Muscle layer of duodenum (tissue), 2 donors: ENCODE data around the gene BPIFB3.

Experiments
- H3K27ac ChIP-seq: one replicate; pipeline ENCODE4 v1.7.0; 2013; ENCODE audit warnings: mild to moderate bottlenecking, low read length
- H3K27me3 ChIP-seq: one replicate; pipeline ENCODE4 v1.7.0; 2013; ENCODE audit warnings: low read depth, mild to moderate bottlenecking, control low read depth, low read length
- H3K36me3 ChIP-seq, 2 donors: one replicate each; pipeline ENCODE4 v1.7.0; 2013; ENCODE audit warnings: low read length in 2 of 2, control low read depth in 1 of 2, mild to moderate bottlenecking in 1 of 2; ENCODE audit not compliant: insufficient read depth in 2 of 2, control insufficient read depth in 1 of 2
- H3K4me1 ChIP-seq, 2 donors: one replicate each; pipeline ENCODE4 v1.7.0; 2013; ENCODE audit warnings: low read length in 2 of 2, mild to moderate bottlenecking in 2 of 2, control low read depth in 1 of 2, moderate library complexity in 1 of 2; ENCODE audit not compliant: insufficient read depth in 2 of 2, control insufficient read depth in 1 of 2
- H3K4me3 ChIP-seq, 2 donors: one replicate each; pipeline ENCODE4 v1.7.0; 2013; ENCODE audit warnings: low read length in 2 of 2, low read depth in 1 of 2, mild to moderate bottlenecking in 1 of 2
- H3K9me3 ChIP-seq, 2 donors: one replicate each; pipeline ENCODE4 v1.7.0; 2013; ENCODE audit warnings: low read length in 2 of 2, control low read depth in 1 of 2, mild to moderate bottlenecking in 1 of 2; ENCODE audit not compliant: control insufficient read depth in 1 of 2
- donor health status: healthy.

BPIFB3 gene

GRCh38 chr20:33026072-33026778 is 27.5 kb upstream of the BPIFB3 start:
- Histone ChIP-seq H3K36me3 (no peaks in the 10 kb centered on the region), H3K4me1 (no peaks in the 10 kb centered on the region), H3K27me3 (no peaks in the 10 kb centered on the region), H3K9me3 (no peaks in the 10 kb centered on the region), H3K27ac (no peak overlapping the region), H3K4me3 (no peak overlapping the region)

GRCh38 chr20:33026779-33027759 is 26.6 kb upstream of the BPIFB3 start:
- H3K36me3 ChIP-seq = no peaks in the 10 kb centered on the region
- no peak overlapping the region for H3K27ac ChIP-seq
- no peaks in the 10 kb centered on the region for H3K27me3 ChIP-seq
- H3K9me3 ChIP-seq = no peaks in the 10 kb centered on the region
- H3K4me3 ChIP-seq = no peak overlapping the region
- H3K4me1 ChIP-seq = no peaks in the 10 kb centered on the region

GRCh38 chr20:33027769-33028751 is 25.6 kb upstream of the BPIFB3 start:
- H3K27ac ChIP-seq = no peak overlapping the region

GRCh38 chr20:33028875-33029274 is 24.8 kb upstream of the BPIFB3 start:
- Histone ChIP-seq H3K4me1 (no peaks in the 10 kb centered on the region), H3K27me3 (no peaks in the 10 kb centered on the region), H3K36me3 (no peaks in the 10 kb centered on the region), H3K27ac (no peak overlapping the region), H3K4me3 (no peak overlapping the region), H3K9me3 (peaks cover 0 to 8% of the 10 kb centered on the region in 2 donors)

More at GRCh38 chr20:33027769-33028751, 25.6 kb upstream of the BPIFB3 start:
- H3K4me1 ChIP-seq = no peaks in the 10 kb centered on the region
- H3K27me3 ChIP-seq = no peaks in the 10 kb centered on the region
- peaks cover 0 to 4% of the 10 kb centered on the region in 2 donors for H3K9me3 ChIP-seq
- H3K4me3 ChIP-seq = no peak overlapping the region
- H3K36me3 ChIP-seq = no peaks in the 10 kb centered on the region

- Histone ChIP-seq H3K9me3 (peaks cover 0 to 8% of the 10 kb centered on the region in 2 donors), H3K4me1 (no peaks in the 10 kb centered on the region), H3K36me3 (no peaks in the 10 kb centered on the region), H3K27me3 (no peaks in the 10 kb centered on the region), H3K27ac (no peak overlapping the region), H3K4me3 (no peak overlapping the region)
Observed at GRCh38 chr20:33030076-33030475, 23.6 kb upstream of the BPIFB3 start.

GRCh38 chr20:33030569-33030968 is 23.1 kb upstream of the BPIFB3 start:
- Histone ChIP-seq H3K4me1 (no peaks in the 10 kb centered on the region), H3K9me3 (peaks cover 0 to 8% of the 10 kb centered on the region in 2 donors), H3K27ac (no peak overlapping the region), H3K4me3 (no peak overlapping the region), H3K36me3 (no peaks in the 10 kb centered on the region), H3K27me3 (no peaks in the 10 kb centered on the region)

- no peaks in the 10 kb centered on the region for H3K27me3 ChIP-seq
- peaks cover 0 to 8% of the 10 kb centered on the region in 2 donors for H3K9me3 ChIP-seq
- no peak within 1 kb of the TSS for H3K4me3 ChIP-seq
- no peaks in the 10 kb centered on the region for H3K36me3 ChIP-seq
- no peaks in the 10 kb centered on the region for H3K4me1 ChIP-seq
- H3K27ac ChIP-seq = no peak within 1 kb of the TSS
Observed at GRCh38 chr20:33031531-33031930, 22.2 kb upstream of the BPIFB3 start, which contains the start of gene BPIFB6. TSS of gene BPIFB6 (plus strand) at chr20:33031648. CDS start at chr20:33031648, 0 bp downstream.

- Histone ChIP-seq H3K27ac (no peak overlapping the region), H3K4me1 (no peaks in the 10 kb centered on the region), H3K27me3 (no peaks in the 10 kb centered on the region), H3K9me3 (peaks cover 0 to 8% of the 10 kb centered on the region in 2 donors), H3K36me3 (no peaks in the 10 kb centered on the region), H3K4me3 (no peak overlapping the region)
Observed at GRCh38 chr20:33032555-33032954, 21.1 kb upstream of the BPIFB3 start.

GRCh38 chr20:33033381-33033780 is 20.3 kb upstream of the BPIFB3 start:
- Histone ChIP-seq H3K4me3 (no peak overlapping the region), H3K9me3 (peaks cover 0 to 8% of the 10 kb centered on the region in 2 donors), H3K36me3 (no peaks in the 10 kb centered on the region), H3K27me3 (no peaks in the 10 kb centered on the region), H3K4me1 (no peaks in the 10 kb centered on the region), H3K27ac (no peak overlapping the region)

GRCh38 chr20:33034115-33034514 is 19.6 kb upstream of the BPIFB3 start:
- peaks cover 0 to 8% of the 10 kb centered on the region in 2 donors for H3K9me3 ChIP-seq

More at GRCh38 chr20:33034115-33034514, 19.6 kb upstream of the BPIFB3 start:
- Histone ChIP-seq H3K36me3 (no peaks in the 10 kb centered on the region), H3K27me3 (no peaks in the 10 kb centered on the region), H3K27ac (no peak overlapping the region), H3K4me1 (no peaks in the 10 kb centered on the region), H3K4me3 (no peak overlapping the region)
